ENCODE measurements around the gene AHCYL2.
"Not testable (repeated sequence)": the region's sequence is repeated elsewhere in the genome, so short reads cannot be mapped to it uniquely, and the experiment has no call there.

AHCYL2 gene

GRCh38 chr7:129394101-129394500 lies 169.3 kb downstream of the AHCYL2 start:
- H3K9me3 ChIP-seq: no peaks in the 10 kb centered on the region
- TF ChIP-seq, protein P1, sequence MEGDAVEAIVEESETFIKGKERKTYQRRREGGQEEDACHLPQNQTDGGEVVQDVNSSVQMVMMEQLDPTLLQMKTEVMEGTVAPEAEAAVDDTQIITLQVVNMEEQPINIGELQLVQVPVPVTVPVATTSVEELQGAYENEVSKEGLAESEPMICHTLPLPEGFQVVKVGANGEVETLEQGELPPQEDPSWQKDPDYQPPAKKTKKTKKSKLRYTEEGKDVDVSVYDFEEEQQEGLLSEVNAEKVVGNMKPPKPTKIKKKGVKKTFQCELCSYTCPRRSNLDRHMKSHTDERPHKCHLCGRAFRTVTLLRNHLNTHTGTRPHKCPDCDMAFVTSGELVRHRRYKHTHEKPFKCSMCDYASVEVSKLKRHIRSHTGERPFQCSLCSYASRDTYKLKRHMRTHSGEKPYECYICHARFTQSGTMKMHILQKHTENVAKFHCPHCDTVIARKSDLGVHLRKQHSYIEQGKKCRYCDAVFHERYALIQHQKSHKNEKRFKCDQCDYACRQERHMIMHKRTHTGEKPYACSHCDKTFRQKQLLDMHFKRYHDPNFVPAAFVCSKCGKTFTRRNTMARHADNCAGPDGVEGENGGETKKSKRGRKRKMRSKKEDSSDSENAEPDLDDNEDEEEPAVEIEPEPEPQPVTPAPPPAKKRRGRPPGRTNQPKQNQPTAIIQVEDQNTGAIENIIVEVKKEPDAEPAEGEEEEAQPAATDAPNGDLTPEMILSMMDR (IDR thresholded peaks at IDR 0.05): no peak
- no peaks in the 10 kb centered on the region for H3K27me3 ChIP-seq
- H3K36me3 ChIP-seq: no peaks in the 10 kb centered on the region
- H3K27ac ChIP-seq: no peak overlapping the region
- H3K4me3 ChIP-seq (ENCODE audit: low read depth in 1 of 2, low read length in 1 of 2): no peak overlapping the region
- no peaks in the 10 kb centered on the region for H3K4me1 ChIP-seq (ENCODE audit: control insufficient read depth in 1 of 2, insufficient read depth in 1 of 2, low read depth in 1 of 2, low read length in 1 of 2)

DNA sequence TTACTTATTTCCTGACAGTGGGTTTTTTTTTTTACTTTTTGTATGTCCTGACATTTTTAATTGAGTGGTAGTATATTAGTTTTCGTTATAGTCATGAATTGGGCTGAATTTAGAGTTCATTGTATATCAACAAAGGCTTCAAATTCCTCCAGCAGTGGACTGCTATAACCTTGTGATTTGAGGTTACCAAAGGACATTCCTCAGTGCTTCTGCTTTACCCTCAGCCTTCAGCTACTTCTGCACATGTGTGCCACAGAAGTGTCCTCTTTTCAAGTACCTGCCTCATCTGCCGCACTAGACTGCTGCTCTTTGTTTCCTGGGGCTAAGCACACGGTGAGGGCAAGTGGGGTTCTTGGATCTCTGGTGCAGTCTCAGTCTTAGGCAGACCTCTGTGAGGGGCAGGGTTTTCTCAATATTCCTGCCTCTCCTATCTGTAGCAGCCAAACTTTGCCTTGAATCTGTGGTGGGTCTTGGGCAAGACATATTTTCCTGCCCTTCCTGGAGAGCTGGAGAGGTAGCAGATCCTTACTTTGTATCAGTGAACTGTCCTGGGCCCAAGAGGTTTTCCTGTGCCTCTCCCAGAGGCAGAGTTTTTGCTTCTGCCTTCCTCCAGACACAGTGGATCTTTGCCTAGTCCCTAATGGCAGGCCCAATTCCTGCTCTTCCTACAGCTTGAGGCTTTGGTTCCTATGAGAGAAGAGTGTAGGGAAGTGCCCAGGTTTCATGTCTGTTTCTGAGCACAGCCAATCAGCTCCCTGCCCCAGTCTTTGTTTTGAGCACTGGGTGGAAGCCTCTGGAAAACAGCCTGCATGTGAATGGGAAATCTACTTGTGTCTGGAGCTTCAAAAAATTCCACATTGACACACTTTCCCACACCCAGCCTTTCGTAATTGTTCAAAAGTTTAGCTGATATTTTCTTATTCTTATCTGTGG lies 170.4 kb downstream of the AHCYL2 start:
- TF ChIP-seq, protein P1 (IDR thresholded peaks at IDR 0.05): no peak
- H3K36me3 ChIP-seq: no peaks in the 10 kb centered on the region
- no peaks in the 10 kb centered on the region for H3K27me3 ChIP-seq
- no peaks in the 10 kb centered on the region for H3K4me1 ChIP-seq (ENCODE audit: control insufficient read depth in 1 of 2, insufficient read depth in 1 of 2, low read depth in 1 of 2, low read length in 1 of 2)
- H3K4me3 ChIP-seq (ENCODE audit: low read depth in 1 of 2, low read length in 1 of 2): no peak overlapping the region
- no peak overlapping the region for H3K27ac ChIP-seq
- H3K9me3 ChIP-seq: no peaks in the 10 kb centered on the region

GRCh38 chr7:129401228-129401966 lies 176.6 kb downstream of the AHCYL2 start:
- H3K27ac ChIP-seq: no peak overlapping the region
- TF ChIP-seq, protein P1 (IDR thresholded peaks at IDR 0.05): no peak

GRCh38 chr7:129401967-129402860 lies 177.4 kb downstream of the AHCYL2 start:
- Histone ChIP-seq H3K36me3 (peaks cover 3% of the 10 kb centered on the region), H3K27ac (no peak overlapping the region), H3K27me3 (no peaks in the 10 kb centered on the region), H3K9me3 (no peaks in the 10 kb centered on the region), H3K4me3 (ENCODE audit: low read depth in 1 of 2, low read length in 1 of 2) (no peak overlapping the region), H3K4me1 (ENCODE audit: control insufficient read depth in 1 of 2, insufficient read depth in 1 of 2, low read depth in 1 of 2, low read length in 1 of 2) (no peaks in the 10 kb centered on the region)
- TF ChIP-seq, protein P1 (IDR thresholded peaks at IDR 0.05): no peak

More at GRCh38 chr7:129401228-129401966, 176.6 kb downstream of the AHCYL2 start:
- no peaks in the 10 kb centered on the region for H3K4me1 ChIP-seq (ENCODE audit: control insufficient read depth in 1 of 2, insufficient read depth in 1 of 2, low read depth in 1 of 2, low read length in 1 of 2)
- H3K4me3 ChIP-seq (ENCODE audit: low read depth in 1 of 2, low read length in 1 of 2): no peak overlapping the region
- no peaks in the 10 kb centered on the region for H3K27me3 ChIP-seq
- H3K9me3 ChIP-seq: no peaks in the 10 kb centered on the region
- H3K36me3 ChIP-seq: no peaks in the 10 kb centered on the region

DNA sequence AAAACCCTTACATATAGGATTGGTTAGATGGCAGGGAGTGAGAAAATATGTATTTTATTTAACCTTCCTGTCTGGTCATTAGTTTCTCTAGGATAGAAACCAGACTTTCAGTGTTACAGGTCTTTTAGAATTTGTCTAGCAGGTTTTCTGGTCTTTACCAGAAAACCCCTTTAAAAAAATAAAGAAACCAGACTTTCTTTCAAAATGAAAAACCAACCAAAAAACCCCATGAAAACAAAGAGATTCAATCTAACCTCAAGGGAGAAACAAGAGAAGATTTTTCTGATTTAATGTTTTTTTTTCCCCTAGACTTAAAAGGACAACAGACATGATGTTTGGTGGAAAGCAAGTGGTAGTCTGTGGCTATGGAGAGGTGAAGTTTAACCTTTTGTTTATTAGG lies 180.7 kb downstream of the AHCYL2 start:
- H3K4me1 ChIP-seq (ENCODE audit: control insufficient read depth in 1 of 2, insufficient read depth in 1 of 2, low read depth in 1 of 2, low read length in 1 of 2): no peaks in the 10 kb centered on the region
- H3K36me3 ChIP-seq: peaks cover 7% of the 10 kb centered on the region
- H3K4me3 ChIP-seq (ENCODE audit: low read depth in 1 of 2, low read length in 1 of 2): no peak overlapping the region
- no peaks in the 10 kb centered on the region for H3K9me3 ChIP-seq
- TF ChIP-seq, protein P1 (IDR thresholded peaks at IDR 0.05): no peak
- H3K27me3 ChIP-seq: no peaks in the 10 kb centered on the region
- H3K27ac ChIP-seq: no peak overlapping the region

- not testable (repeated sequence) for H3K9me3 ChIP-seq; H3K27me3 ChIP-seq; H3K36me3 ChIP-seq; H3K4me1 ChIP-seq (ENCODE audit: control insufficient read depth in 1 of 2, insufficient read depth in 1 of 2, low read depth in 1 of 2, low read length in 1 of 2); H3K27ac ChIP-seq; H3K4me3 ChIP-seq (ENCODE audit: low read depth in 1 of 2, low read length in 1 of 2)
These were observed 185.4 kb downstream of the AHCYL2 start for GRCh38 chr7:129410238-129410637.

Measured in neutrophil (primary cell).